SK-N-SH (cell line): ENCODE results near the gene CHDH. TPM values are rescaled to one million over a fixed set of nuclear protein-coding genes. Genes with fewer than 3 reads are reported as not detected.

ENCODE experiments used
- CTCF ChIA-PET: fragments of 300-600, 350-600 bp; formaldehyde crosslinking; extraction: SDS; loops from one replicate; lab custom pipeline; 2021; lab: Yijun Ruan, JAX
- POLR2A ChIA-PET: fragments of 350-600 bp; sonication (Branson Sonifier 250); formaldehyde crosslinking; extraction: SDS; loops from one replicate; lab custom pipeline; 2020; ENCODE audit warnings: antibody characterized with exemption, inconsistent platforms; lab: Yijun Ruan, JAX
- DNase-seq: peaks from one replicate; pipeline ENCODE4 v3.0.0; 2012
- H2AFZ ChIP-seq: fragments of 200-600 bp; sonication (generic); 2 replicates; pipeline ENCODE4 v1.8.1; 2016; ENCODE audit warnings: antibody characterized with exemption, mild to moderate bottlenecking, low read depth
- H3F3A ChIP-seq: fragments of 200-600 bp; sonication (generic); replicated peaks from 2 replicates; pipeline ENCODE3; 2016; ENCODE audit warnings: antibody characterized with exemption, mild to moderate bottlenecking; ENCODE audit not compliant: insufficient read depth
- H3K27ac ChIP-seq, 2 experiments: fragments of 200-500 bp in 1 of 2; fragments of 200-600 bp in 1 of 2; sonication (Bioruptor generic) in 1 of 2; sonication (generic), shearing (Covaris generic) in 1 of 2; 2 replicates each; pipeline versions ENCODE4 v1.5.1 to v1.6.1; 2014 to 2016; ENCODE audit warnings: low read depth in 2 of 2, inconsistent platforms in 1 of 2, low read length in 1 of 2, mild to moderate bottlenecking in 1 of 2, mixed read lengths in 1 of 2
- H3K27me3 ChIP-seq: fragments of 200-600 bp; sonication (generic), shearing (Covaris generic); 2 replicates; pipeline ENCODE4 v1.6.1; 2016; ENCODE audit warnings: mixed run types; ENCODE audit not compliant: insufficient read depth
- H3K36me3 ChIP-seq, 2 experiments: fragments of 200-500 bp in 1 of 2; fragments of 200-600 bp in 1 of 2; sonication (Bioruptor generic) in 1 of 2; sonication (generic) in 1 of 2; replicated peaks in 1 of 2; 2 replicates each; pipeline versions ENCODE3 to v1.5.1; 2014 to 2016; ENCODE audit warnings: low read length in 1 of 2, mild to moderate bottlenecking in 1 of 2; ENCODE audit not compliant: insufficient read depth in 2 of 2, control insufficient read depth in 1 of 2
- H3K4me1 ChIP-seq, 2 experiments: fragments of 200-500 bp in 1 of 2; fragments of 200-600 bp in 1 of 2; sonication (Bioruptor generic) in 1 of 2; sonication (generic), shearing (Covaris generic) in 1 of 2; 2 replicates each; pipeline versions ENCODE4 v1.5.1 to v1.6.1; 2014 to 2016; ENCODE audit warnings: low read depth in 1 of 2, low read length in 1 of 2, mixed run types in 1 of 2; ENCODE audit not compliant: insufficient read depth in 2 of 2, control insufficient read depth in 1 of 2
- H3K4me2 ChIP-seq: fragments of 200-600 bp; sonication (generic), shearing (Covaris generic); 2 replicates; pipeline ENCODE4 v1.6.1; 2017; ENCODE audit warnings: mixed run types
- H3K4me3 ChIP-seq, 2 experiments: fragments of 200-500 bp in 1 of 2; fragments of 200-600 bp in 1 of 2; sonication (Bioruptor generic) in 1 of 2; sonication (generic), shearing (Covaris generic) in 1 of 2; 2 replicates each; pipeline versions ENCODE4 v1.5.1 to v1.8.1; 2014 to 2016; ENCODE audit warnings: low read depth in 2 of 2, inconsistent platforms in 1 of 2, low read length in 1 of 2, mild to moderate bottlenecking in 1 of 2, mixed read lengths in 1 of 2, moderate library complexity in 1 of 2
- H3K79me2 ChIP-seq: fragments of 200-600 bp; sonication (generic); 2 replicates; pipeline ENCODE4 v1.8.1; 2017; ENCODE audit warnings: mild to moderate bottlenecking; ENCODE audit not compliant: insufficient read depth
- H3K9ac ChIP-seq: fragments of 200-600 bp; sonication (generic); 2 replicates; pipeline ENCODE4 v1.6.1; 2017; ENCODE audit warnings: mixed run types
- H3K9me2 ChIP-seq: fragments of 200-600 bp; sonication (generic); 2 replicates; pipeline ENCODE4 v1.6.1; 2017; ENCODE audit warnings: mixed run types
- H3K9me3 ChIP-seq: fragments of 200-600 bp; sonication (generic); 2 replicates; pipeline ENCODE4 v1.6.1; 2017; ENCODE audit warnings: mixed run types, mild to moderate bottlenecking, moderate library complexity
- H4K20me1 ChIP-seq: fragments of 200-600 bp; sonication (generic); 2 replicates; pipeline ENCODE4 v1.6.1; 2017; ENCODE audit warnings: mild to moderate bottlenecking, mixed run types; ENCODE audit not compliant: insufficient read depth
- CHD2 ChIP-seq: fragments of 150-350 bp; IDR thresholded peaks from 2 replicates; pipeline ENCODE4 v1.6.1; 2018; ENCODE audit warnings: low read length; ENCODE audit not compliant: partially characterized antibody
- CTCF ChIP-seq: fragments of 200-600 bp; sonication (generic); IDR thresholded peaks from 2 replicates; pipeline ENCODE4 v1.6.1; 2017; ENCODE audit warnings: antibody characterized with exemption, mild to moderate bottlenecking, moderate library complexity
- ELF1 ChIP-seq: IDR thresholded peaks from 2 replicates; pipeline ENCODE4 v1.4.0; 2012
- EP300 ChIP-seq, 2 experiments: IDR thresholded peaks; 2 replicates each; pipeline versions ENCODE4 v1.4.0 to v1.6.1; 2012; ENCODE audit warnings: borderline replicate concordance in 1 of 2, low read depth in 1 of 2, low read length in 1 of 2
- EZH2phosphoT487 ChIP-seq: fragments of 200-600 bp; sonication (generic); IDR thresholded peaks from 2 replicates; pipeline ENCODE4 v1.6.1; 2017; ENCODE audit warnings: low read depth, mixed run types, mild to moderate bottlenecking, antibody characterized with exemption, moderate library complexity, borderline replicate concordance
- FOXJ3 ChIP-seq: sonication (generic); formaldehyde crosslinking; IDR thresholded peaks from 2 replicates; pipeline ENCODE4 v1.5.1; 2020; ENCODE audit warnings: mild to moderate bottlenecking, missing genetic modification reagents
- FOXM1 ChIP-seq: IDR thresholded peaks from 2 replicates; pipeline ENCODE4 v1.4.0; 2012; ENCODE audit warnings: low read depth, mild to moderate bottlenecking
- GABPA ChIP-seq: IDR thresholded peaks from 2 replicates; pipeline ENCODE4 v1.4.0; 2012; ENCODE audit warnings: low read depth, mild to moderate bottlenecking
- GATA2 ChIP-seq: sonication (generic); formaldehyde crosslinking; IDR thresholded peaks from 2 replicates; pipeline ENCODE4 v1.5.0; 2020; ENCODE audit warnings: mild to moderate bottlenecking, missing genetic modification reagents
- IRF3 ChIP-seq: fragments of 150-350 bp; IDR thresholded peaks from 2 replicates; pipeline ENCODE4 v1.6.1; 2016; ENCODE audit warnings: mild to moderate bottlenecking, low read depth, low read length
- JUND ChIP-seq: IDR thresholded peaks from 2 replicates; pipeline ENCODE4 v1.4.0; 2012
- MAX ChIP-seq: IDR thresholded peaks from 2 replicates; pipeline ENCODE4 v1.4.0; 2012; ENCODE audit warnings: low read depth
- MEF2A ChIP-seq: IDR thresholded peaks from 2 replicates; pipeline ENCODE4 v1.4.0; 2012; ENCODE audit warnings: low read depth, borderline replicate concordance
- NFIC ChIP-seq: IDR thresholded peaks from 2 replicates; pipeline ENCODE4 v1.4.0; 2012; ENCODE audit warnings: borderline replicate concordance
- NRF1 ChIP-seq: IDR thresholded peaks from 2 replicates; pipeline ENCODE4 v1.6.1; 2012; ENCODE audit warnings: low read depth, mild to moderate bottlenecking, low read length
- POLR2AphosphoS5 ChIP-seq: IDR thresholded peaks from 2 replicates; pipeline ENCODE4 v1.6.1; 2012; ENCODE audit warnings: low read depth, low read length
- RAD21 ChIP-seq: IDR thresholded peaks from 2 replicates; pipeline ENCODE4 v1.6.1; 2012; ENCODE audit warnings: mild to moderate bottlenecking, low read length
- RXRA ChIP-seq: IDR thresholded peaks from 2 replicates; pipeline ENCODE4 v1.4.0; 2012; ENCODE audit warnings: low read depth, mild to moderate bottlenecking, borderline replicate concordance
- SMC3 ChIP-seq: IDR thresholded peaks from 2 replicates; pipeline ENCODE4 v1.6.1; 2012; ENCODE audit warnings: low read depth, low read length, improper control_type of control experiment
- TAF1 ChIP-seq: IDR thresholded peaks from 2 replicates; pipeline ENCODE4 v1.6.1; 2012; ENCODE audit warnings: low read depth, mild to moderate bottlenecking, low read length, moderate library complexity, borderline replicate concordance
- WGBS: methylation state at CpG from one replicate; pipeline ENCODE4 v1.1.6; 2017; ENCODE audit warnings: low lambda C conversion rate; 5-methylcytosine and 5-hydroxymethylcytosine counted together
- polyA plus RNA-seq, 3 experiments: library from polyadenylated mRNA; depleted of rRNA; stranded (reverse); fragments of >200 nt; gene quantifications; 2 replicates each; pipeline ENCODE4 v1.2.3, GENCODE V29; 2012

CHDH gene
- polyA plus RNA-seq, 1 of the 3 experiments (the other 2 are of a cell fraction), result 0.33 TPM

- Histone ChIP-seq H3K4me3 (no peak overlapping the region), H3K36me3 (no peaks in the 10 kb centered on the region), H3K9ac (no peak overlapping the region), H3F3A (no peaks in the 10 kb centered on the region), H2AFZ (no peak overlapping the region), H3K9me3 (no peaks in the 10 kb centered on the region), H3K79me2 (no peaks in the 10 kb centered on the region), H3K27ac (no peak overlapping the region), H3K27me3 (no peaks in the 10 kb centered on the region), H4K20me1 (no peaks in the 10 kb centered on the region), H3K9me2 (no peaks in the 10 kb centered on the region), H3K4me2 (no peak overlapping the region), H3K4me1 (peaks cover 0 to 4% of the 10 kb centered on the region in 2 experiments; a peak in 1 of 4 replicates)
- no peak for DNase-seq
- no peak for TF ChIP-seq FOXJ3
- no peak for TF ChIP-seq SMC3
- TF ChIP-seq EZH2phosphoT487, result no peak
- TF ChIP-seq NFIC, result no peak
- TF ChIP-seq FOXM1, result no peak
- no peak for TF ChIP-seq IRF3
- TF ChIP-seq RXRA, result no peak
- TF ChIP-seq CTCF, result no peak
- no peak for TF ChIP-seq MEF2A
- TF ChIP-seq MAX, result no peak
- no peak for TF ChIP-seq ELF1
- no peak for TF ChIP-seq NRF1
- TF ChIP-seq EP300 (IDR thresholded peaks at IDR 0.05; ENCODE audit: borderline replicate concordance in 1 of 2, low read depth in 1 of 2, low read length in 1 of 2), result no peak
- no peak for TF ChIP-seq POLR2AphosphoS5
- TF ChIP-seq TAF1, result no peak
- TF ChIP-seq GABPA, result no peak
- no peak for TF ChIP-seq GATA2 (CRISPR knock-in tag)
- no peak for TF ChIP-seq RAD21
- TF ChIP-seq CHD2, result no peak
- TF ChIP-seq JUND, result no peak
- 67% methylated on average over 7 of the region's 7 CpGs for WGBS
- POLR2A ChIA-PET, result no interaction called here
- CTCF ChIA-PET, result no interaction called here
Observed at GRCh38 chr3:53815651-53816050, 30.6 kb downstream of the CHDH start.
